ENCODE results near the gene GYPC.

DNA sequence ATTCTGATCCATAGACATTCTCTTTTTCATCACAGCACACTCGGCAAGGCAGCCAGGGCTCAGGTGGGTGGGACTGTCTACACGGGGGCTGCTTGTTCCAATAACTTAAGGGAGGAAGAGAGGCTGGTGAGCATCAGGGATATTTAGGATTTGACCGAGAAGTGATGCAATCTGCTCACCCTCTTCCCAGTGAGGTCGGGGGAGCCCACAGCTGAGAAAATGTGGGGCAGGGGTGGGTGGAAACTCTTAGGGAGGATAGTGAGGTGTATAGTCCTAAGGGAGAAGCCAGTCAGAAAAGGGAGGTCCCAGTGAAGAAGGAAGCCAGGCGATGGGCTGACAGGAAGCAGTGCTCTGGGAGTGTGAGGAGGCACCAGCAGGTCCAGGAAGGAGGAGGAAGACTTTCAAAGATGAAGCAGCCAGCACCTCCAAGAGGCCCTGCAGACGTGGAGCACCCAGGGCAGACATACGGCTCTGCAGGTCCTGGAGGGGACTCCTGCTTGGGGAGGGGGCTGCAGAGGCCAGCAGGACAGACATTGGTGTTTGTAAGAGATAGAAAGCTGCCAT, 76.8 kb downstream of the GYPC start:
- TF ChIP-seq GATA2 (IDR thresholded peaks at IDR 0.05; ENCODE audit: low read depth, low read length) (no peak), GATA3 (IDR thresholded peaks at IDR 0.05; ENCODE audit: low read depth, low read length) (no peak)

All from SH-SY5Y (cell line).